Suprapubic skin (tissue), 4 donors: ENCODE measurements around the gene ANKFN1. TPM values are rescaled to one million over a fixed set of nuclear protein-coding genes. Genes with fewer than 3 reads are reported as not detected.

Experiments
- DNase-seq, 2 donors: peaks; one replicate each; pipeline ENCODE4 v3.0.0-alpha.2; 2019; ENCODE audit warnings: low spot score in 2 of 2
- H3K27ac ChIP-seq: fragments of 200-600 bp; sonication (generic); one replicate; pipeline ENCODE4 v1.5.1; 2019
- H3K27me3 ChIP-seq: fragments of 200-600 bp; sonication (generic); one replicate; pipeline ENCODE4 v1.5.1; 2019
- H3K36me3 ChIP-seq: fragments of 200-600 bp; sonication (generic); one replicate; pipeline ENCODE4 v1.5.1; 2019
- H3K4me1 ChIP-seq: fragments of 200-600 bp; sonication (generic); one replicate; pipeline ENCODE4 v1.5.1; 2019
- H3K4me3 ChIP-seq: fragments of 200-600 bp; sonication (generic); one replicate; pipeline ENCODE4 v1.5.1; 2019; ENCODE audit warnings: mild to moderate bottlenecking
- H3K9me3 ChIP-seq: fragments of 200-600 bp; sonication (generic); one replicate; pipeline ENCODE4 v1.5.1; 2019
- CTCF ChIP-seq, 2 donors: fragments of 200-600 bp in 1 of 2; fragments of 450-650 bp in 1 of 2; sonication (generic) in 1 of 2; IDR thresholded peaks; one replicate each; pipeline ENCODE4 v1.5.1; 2016 to 2019; ENCODE audit warnings: antibody characterized with exemption in 2 of 2, mild to moderate bottlenecking in 1 of 2, moderate library complexity in 1 of 2
- EP300 ChIP-seq: sonication (generic); formaldehyde crosslinking; IDR thresholded peaks from one replicate; pipeline ENCODE4 v1.6.1; 2017; ENCODE audit warnings: antibody characterized with exemption
- POLR2A ChIP-seq, 2 donors: fragments of 450-650 bp; IDR thresholded peaks; one replicate each; pipeline ENCODE4 v1.6.1; 2017; ENCODE audit warnings: antibody characterized with exemption in 2 of 2, mild to moderate bottlenecking in 2 of 2, moderate library complexity in 2 of 2
- POLR2AphosphoS5 ChIP-seq, 3 donors: sonication (generic); formaldehyde crosslinking; IDR thresholded peaks; one replicate each; pipeline ENCODE4 v1.6.1; 2017; ENCODE audit warnings: antibody characterized with exemption in 3 of 3
- WGBS: methylation state at CpG from one replicate; pipeline ENCODE4 v1.1.5; 2018; 5-methylcytosine and 5-hydroxymethylcytosine counted together
- total RNA-seq, 4 donors: library from RNA; depleted of rRNA; stranded (reverse); fragments of >200 nt; gene quantifications; one replicate each; pipeline ENCODE4 v1.1.0, GENCODE V29; 2016

ANKFN1 gene
- total RNA-seq, 4 donors from 2014 or later: 0.81 to 3.1 (median 1.7) TPM

GRCh38 chr17:56478836-56479447 lies 325.7 kb downstream of the ANKFN1 start:
- no peak overlapping the region for H3K4me3 ChIP-seq
- H3K27ac ChIP-seq: no peak overlapping the region
- no peaks in the 10 kb centered on the region for H3K36me3 ChIP-seq
- no peaks in the 10 kb centered on the region for H3K27me3 ChIP-seq
- no peaks in the 10 kb centered on the region for H3K9me3 ChIP-seq
- DNase-seq: no peak
- H3K4me1 ChIP-seq: no peaks in the 10 kb centered on the region
- 77% methylated on average over 7 of the region's 7 CpGs for WGBS
- TF ChIP-seq EP300 (no peak), CTCF (IDR thresholded peaks at IDR 0.05) (peak in 1 of 2 donors; percentile 11), POLR2A (IDR thresholded peaks at IDR 0.05) (no peak), POLR2AphosphoS5 (IDR thresholded peaks at IDR 0.05) (no peak)

GRCh38 chr17:56480501-56480900 lies 327.2 kb downstream of the ANKFN1 start:
- H3K36me3 ChIP-seq: no peaks in the 10 kb centered on the region
- H3K27me3 ChIP-seq: no peaks in the 10 kb centered on the region
- H3K4me3 ChIP-seq: no peak overlapping the region
- H3K9me3 ChIP-seq: no peaks in the 10 kb centered on the region
- TF ChIP-seq CTCF (IDR thresholded peaks at IDR 0.05): no peak
- no peak for TF ChIP-seq EP300
- no peak for TF ChIP-seq POLR2AphosphoS5 (IDR thresholded peaks at IDR 0.05)
- TF ChIP-seq POLR2A (IDR thresholded peaks at IDR 0.05): no peak
- no peaks in the 10 kb centered on the region for H3K4me1 ChIP-seq
- WGBS: 63% methylated on average over 1 of the region's 1 CpG
- DNase-seq: no peak
- no peak overlapping the region for H3K27ac ChIP-seq

- Histone ChIP-seq H3K4me1 (no peaks in the 10 kb centered on the region), H3K36me3 (no peaks in the 10 kb centered on the region), H3K4me3 (no peak overlapping the region), H3K27ac (no peak overlapping the region), H3K9me3 (no peaks in the 10 kb centered on the region), H3K27me3 (no peaks in the 10 kb centered on the region)
- DNase-seq: no peak
- WGBS: 74% methylated on average over 5 of the region's 5 CpGs
- TF ChIP-seq CTCF (IDR thresholded peaks at IDR 0.05) (no peak), POLR2A (IDR thresholded peaks at IDR 0.05) (no peak), POLR2AphosphoS5 (IDR thresholded peaks at IDR 0.05) (no peak), EP300 (no peak)
Measured at GRCh38 chr17:56481659-56482058, 328.4 kb downstream of the ANKFN1 start.

- H3K4me1 ChIP-seq: no peaks in the 10 kb centered on the region
- H3K27me3 ChIP-seq: no peaks in the 10 kb centered on the region
- WGBS: 79% methylated on average over 6 of the region's 6 CpGs
- TF ChIP-seq EP300 (no peak), CTCF (IDR thresholded peaks at IDR 0.05) (no peak), POLR2A (IDR thresholded peaks at IDR 0.05) (no peak), POLR2AphosphoS5 (IDR thresholded peaks at IDR 0.05) (no peak)
- no peak for DNase-seq
- H3K27ac ChIP-seq: no peak overlapping the region
- H3K4me3 ChIP-seq: no peak overlapping the region
- H3K36me3 ChIP-seq: no peaks in the 10 kb centered on the region
- no peaks in the 10 kb centered on the region for H3K9me3 ChIP-seq
Measured at GRCh38 chr17:56482229-56482628, 329.0 kb downstream of the ANKFN1 start.

- Histone ChIP-seq H3K27me3 (no peaks in the 10 kb centered on the region), H3K27ac (no peak overlapping the region), H3K36me3 (no peaks in the 10 kb centered on the region), H3K4me1 (no peaks in the 10 kb centered on the region), H3K9me3 (no peaks in the 10 kb centered on the region), H3K4me3 (no peak overlapping the region)
- TF ChIP-seq CTCF (IDR thresholded peaks at IDR 0.05) (no peak), POLR2A (IDR thresholded peaks at IDR 0.05) (no peak), EP300 (no peak), POLR2AphosphoS5 (IDR thresholded peaks at IDR 0.05) (no peak)
- DNase-seq: no peak
Measured at GRCh38 chr17:56486732-56487131, 333.5 kb downstream of the ANKFN1 start.
